ENCODE results near the gene VIPR2.

VIPR2 gene

GRCh38 chr7:159034394-159034793 lies 110.3 kb downstream of the VIPR2 start:
- no peak overlapping the region for H3K27ac ChIP-seq
- TF ChIP-seq CTCF (conservative IDR thresholded peaks at IDR 0.05) (no peak), ZFX (IDR thresholded peaks at IDR 0.05) (no peak)

- TF ChIP-seq ZFX (IDR thresholded peaks at IDR 0.05) (no peak), CTCF (conservative IDR thresholded peaks at IDR 0.05) (no peak)
- H3K27ac ChIP-seq: no peak overlapping the region
Measured at GRCh38 chr7:159033956-159034355, 110.7 kb downstream of the VIPR2 start.

GRCh38 chr7:159033473-159033825 lies 111.2 kb downstream of the VIPR2 start:
- TF ChIP-seq CTCF (conservative IDR thresholded peaks at IDR 0.05): no peak
- no peak for TF ChIP-seq ZFX (IDR thresholded peaks at IDR 0.05)
- H3K27ac ChIP-seq: no peak overlapping the region

- no peak overlapping the region for H3K27ac ChIP-seq
- TF ChIP-seq ZFX (IDR thresholded peaks at IDR 0.05) (no peak), CTCF (conservative IDR thresholded peaks at IDR 0.05) (no peak)
Measured at GRCh38 chr7:159032753-159033472, 111.8 kb downstream of the VIPR2 start.

GRCh38 chr7:159032322-159032721 lies 112.3 kb downstream of the VIPR2 start:
- H3K27ac ChIP-seq: no peak overlapping the region
- no peak for TF ChIP-seq ZFX (IDR thresholded peaks at IDR 0.05)
- no peak for TF ChIP-seq CTCF (conservative IDR thresholded peaks at IDR 0.05)

GRCh38 chr7:159031750-159032149 lies 112.9 kb downstream of the VIPR2 start:
- no peak overlapping the region for H3K27ac ChIP-seq
- TF ChIP-seq CTCF (conservative IDR thresholded peaks at IDR 0.05): no peak
- no peak for TF ChIP-seq ZFX (IDR thresholded peaks at IDR 0.05)

- TF ChIP-seq CTCF (conservative IDR thresholded peaks at IDR 0.05) (no peak), ZFX (IDR thresholded peaks at IDR 0.05) (no peak)
- H3K27ac ChIP-seq: no peak overlapping the region
Measured at GRCh38 chr7:159031135-159031701, 113.4 kb downstream of the VIPR2 start.
